ENCODE measurements around the gene LCAT. TPM values are rescaled to one million over a fixed set of nuclear protein-coding genes. Genes with fewer than 3 reads are reported as not detected.
A peak's percentile ranks its signal among the peaks of the same experiment; 100 is the strongest.

Gene LCAT
- total RNA-seq, 1 experiment from 2014 or later, result 17.8 TPM

DNA sequence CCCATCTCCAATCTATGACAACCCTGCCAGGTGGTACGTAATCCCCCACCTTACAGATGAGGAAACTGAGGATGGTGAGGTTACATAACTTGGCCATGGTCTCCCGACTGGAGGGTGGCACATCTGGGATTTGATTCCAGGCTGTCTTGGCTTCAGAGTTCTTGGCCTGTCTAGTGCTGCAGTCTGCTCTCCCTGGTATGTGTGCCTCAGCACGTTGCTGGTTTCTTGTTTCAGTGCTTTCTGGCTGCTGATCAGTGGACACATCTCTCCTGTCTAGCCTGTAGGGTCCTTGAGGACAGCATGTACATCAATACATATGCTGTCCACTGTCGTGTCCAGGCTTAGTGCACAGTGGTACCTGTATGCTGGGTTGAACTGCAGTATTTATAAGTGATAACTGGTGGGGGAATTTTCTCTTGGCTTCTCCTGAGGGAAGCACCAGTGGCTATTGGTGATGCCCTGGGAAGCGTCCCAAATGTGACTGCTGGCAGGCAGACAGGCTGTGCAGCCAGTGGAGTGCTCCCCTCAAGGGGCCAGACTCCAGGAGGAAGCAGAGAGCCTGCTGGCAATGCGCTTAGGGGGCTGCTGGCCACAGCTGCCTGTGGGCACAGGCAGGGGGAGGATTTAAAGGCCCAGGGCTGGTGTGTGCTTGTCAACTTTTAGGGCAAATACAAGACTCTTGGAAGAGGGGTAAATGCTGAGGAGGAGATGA lies 26.6 kb downstream of the LCAT start:
- TF ChIP-seq, protein P1, sequence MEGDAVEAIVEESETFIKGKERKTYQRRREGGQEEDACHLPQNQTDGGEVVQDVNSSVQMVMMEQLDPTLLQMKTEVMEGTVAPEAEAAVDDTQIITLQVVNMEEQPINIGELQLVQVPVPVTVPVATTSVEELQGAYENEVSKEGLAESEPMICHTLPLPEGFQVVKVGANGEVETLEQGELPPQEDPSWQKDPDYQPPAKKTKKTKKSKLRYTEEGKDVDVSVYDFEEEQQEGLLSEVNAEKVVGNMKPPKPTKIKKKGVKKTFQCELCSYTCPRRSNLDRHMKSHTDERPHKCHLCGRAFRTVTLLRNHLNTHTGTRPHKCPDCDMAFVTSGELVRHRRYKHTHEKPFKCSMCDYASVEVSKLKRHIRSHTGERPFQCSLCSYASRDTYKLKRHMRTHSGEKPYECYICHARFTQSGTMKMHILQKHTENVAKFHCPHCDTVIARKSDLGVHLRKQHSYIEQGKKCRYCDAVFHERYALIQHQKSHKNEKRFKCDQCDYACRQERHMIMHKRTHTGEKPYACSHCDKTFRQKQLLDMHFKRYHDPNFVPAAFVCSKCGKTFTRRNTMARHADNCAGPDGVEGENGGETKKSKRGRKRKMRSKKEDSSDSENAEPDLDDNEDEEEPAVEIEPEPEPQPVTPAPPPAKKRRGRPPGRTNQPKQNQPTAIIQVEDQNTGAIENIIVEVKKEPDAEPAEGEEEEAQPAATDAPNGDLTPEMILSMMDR (conservative IDR thresholded peaks at IDR 0.05), result no peak
- WGBS (ENCODE audit: extremely low coverage, insufficient read length, low lambda C conversion rate), result no CpG with 5 or more reads among the region's 6 CpGs
- DNase-seq, result no peak
- H4K8ac ChIP-seq (replicated peaks; ENCODE audit: insufficient read length, low read depth, low read length), result no peak overlapping the region
- no peak overlapping the region for H2BK20ac ChIP-seq (ENCODE audit: low read depth, low read length, poor library complexity, severe bottlenecking)
- H3K4me2 ChIP-seq (ENCODE audit: insufficient read depth, insufficient read length, low read length), result no peak overlapping the region
- peak overlapping the region; percentile 32 for H2BK5ac ChIP-seq (ENCODE audit: insufficient read length, low read length)
- Mint-ChIP-seq H3K4me3 (peak overlapping the region in 1 of 2 experiments; percentile 39; a peak in 1 of 5 replicates), H3K36me3 (ENCODE audit: insufficient read depth in 1 of 3, low read depth in 3 of 3) (peaks cover 5 to 21% (median 8%) of the 10 kb centered on the region in 3 experiments; a peak in 5 of 7 replicates), H3K9me3 (no peaks in the 10 kb centered on the region), H3K27ac (peak overlapping the region; percentile 55 to 93 (median 79); a peak in 6 of 7 replicates), H3K4me1 (peaks cover 19 to 23% of the 10 kb centered on the region in 2 experiments), H3K27me3 (ENCODE audit: low read depth) (no peaks in the 10 kb centered on the region; the same call in 1 of the 2 replicates)
- no peak overlapping the region for H3K23ac ChIP-seq (ENCODE audit: insufficient read length, low read depth, low read length)
- no peak overlapping the region for H2AFZ ChIP-seq (ENCODE audit: low read length)
- H3K27ac ChIP-seq (ENCODE audit: insufficient read length, low read depth, low read length), result no peak overlapping the region
- H3K9ac ChIP-seq (ENCODE audit: extremely low read depth, insufficient read length, low read length), result no peak overlapping the region
- H3T11ph ChIP-seq (ENCODE audit: low read length), result no peak overlapping the region
- no peaks in the 10 kb centered on the region for H3K23me2 ChIP-seq (ENCODE audit: insufficient read length, low read depth, low read length, poor library complexity, severe bottlenecking)
- H2AK5ac ChIP-seq (ENCODE audit: insufficient read length, low read length), result no peak overlapping the region
- no peak overlapping the region for H3K4ac ChIP-seq (ENCODE audit: low read depth, low read length)
- no peaks in the 10 kb centered on the region for H3K79me2 ChIP-seq (ENCODE audit: insufficient read depth, low read length)
- H3K9me3 ChIP-seq (ENCODE audit: control insufficient read depth, low read depth, low read length), result no peaks in the 10 kb centered on the region
- H3K56ac ChIP-seq (ENCODE audit: insufficient read length, low read depth, low read length), result no peak overlapping the region
- H4K20me1 ChIP-seq (ENCODE audit: control insufficient read depth, insufficient read depth, insufficient read length), result no peaks in the 10 kb centered on the region
- H3K79me1 ChIP-seq (ENCODE audit: insufficient read depth, low read depth, low read length, poor library complexity, severe bottlenecking), result no peaks in the 10 kb centered on the region
- no peak overlapping the region for H4K91ac ChIP-seq (ENCODE audit: insufficient read length, low read depth, low read length)
- no peak overlapping the region for H4K5ac ChIP-seq (ENCODE audit: insufficient read length, low read depth, low read length)
- H3K4me1 ChIP-seq (ENCODE audit: insufficient read depth, low read length), result peaks cover 7% of the 10 kb centered on the region; the same call in 1 of the 2 replicates
- no peak overlapping the region; the same call in 1 of the 2 replicates for H3K14ac ChIP-seq (ENCODE audit: insufficient read depth, low read length)
- H3K27me3 ChIP-seq (ENCODE audit: insufficient read depth, low read length), result no peaks in the 10 kb centered on the region
- no peak overlapping the region for H3K18ac ChIP-seq (ENCODE audit: insufficient read length, low read depth, low read length)
- H2BK12ac ChIP-seq (ENCODE audit: insufficient read length, low read depth, low read length), result no peak overlapping the region
- no peak overlapping the region for H2BK120ac ChIP-seq (ENCODE audit: low read depth, low read length, poor library complexity, severe bottlenecking)
- no peak overlapping the region for H2BK15ac ChIP-seq (ENCODE audit: low read depth, low read length)

Data from H9 (cell line).